HG03103 (cell line): ENCODE results near the gene NFIA.
"Not testable (repeated sequence)": the region's sequence is repeated elsewhere in the genome, so short reads cannot be mapped to it uniquely, and the experiment has no call there.

ENCODE experiments used
- ATAC-seq: cut with Tn5 transposase; IDR thresholded peaks from one replicate; pipeline ENCODE4 v1.9.1; 2021; ENCODE audit warnings: low read depth; ENCODE audit not compliant: unreplicated experiment

The NFIA gene

GRCh38 chr1:61124078-61124477 lies 41.7 kb downstream of the NFIA start:
- no peak for ATAC-seq

- ATAC-seq = no peak
These were observed 42.3 kb downstream of the NFIA start for GRCh38 chr1:61124696-61125095.

- ATAC-seq = no peak
These were observed 42.9 kb downstream of the NFIA start for GRCh38 chr1:61125263-61125662.

- no peak for ATAC-seq
These were observed 43.5 kb downstream of the NFIA start for GRCh38 chr1:61125895-61126294.

- ATAC-seq = not testable (repeated sequence)
These were observed 44.5 kb downstream of the NFIA start for GRCh38 chr1:61126843-61127242.

- ATAC-seq = no peak
These were observed 48.1 kb downstream of the NFIA start for GRCh38 chr1:61130338-61131000.

GRCh38 chr1:61131248-61131647 lies 48.9 kb downstream of the NFIA start:
- ATAC-seq = no peak

- ATAC-seq = no peak
These were observed 49.4 kb downstream of the NFIA start for GRCh38 chr1:61131716-61132115.

GRCh38 chr1:61132176-61132638 lies 49.8 kb downstream of the NFIA start:
- ATAC-seq = no peak

GRCh38 chr1:61132645-61133334 lies 50.4 kb downstream of the NFIA start:
- no peak for ATAC-seq

- ATAC-seq = no peak
These were observed 51.1 kb downstream of the NFIA start for GRCh38 chr1:61133335-61134019.

GRCh38 chr1:61135291-61135690 lies 52.9 kb downstream of the NFIA start:
- no peak for ATAC-seq

- ATAC-seq = no peak
These were observed 55.9 kb downstream of the NFIA start for GRCh38 chr1:61138305-61138704.

GRCh38 chr1:61138921-61139774 lies 56.8 kb downstream of the NFIA start:
- no peak for ATAC-seq

GRCh38 chr1:61139775-61140549 lies 57.6 kb downstream of the NFIA start:
- ATAC-seq = no peak

- no peak for ATAC-seq
These were observed 58.4 kb downstream of the NFIA start for GRCh38 chr1:61140778-61141177.

GRCh38 chr1:61141288-61142042 lies 59.1 kb downstream of the NFIA start:
- no peak for ATAC-seq

GRCh38 chr1:61142043-61142440 lies 59.7 kb downstream of the NFIA start:
- ATAC-seq = no peak
